LNCaP clone FGC (cell line): ENCODE measurements around the gene ST3GAL3.

Source experiments
- DNase-seq: peaks from one replicate; pipeline ENCODE4 v3.0.0-alpha.2; 2011; ENCODE audit warnings: low read depth
- H3K4me3 ChIP-seq: 2 replicates; pipeline ENCODE4 v1.5.1; 2011; ENCODE audit warnings: mild to moderate bottlenecking, low read depth, low read length, control low read depth
- CTCF ChIP-seq: IDR thresholded peaks from 2 replicates; pipeline ENCODE4 v1.5.1; 2012; ENCODE audit warnings: mild to moderate bottlenecking; ENCODE audit not compliant: control insufficient read depth, insufficient read depth; ENCODE audit errors: extremely low read depth

ST3GAL3 gene

GRCh38 chr1:43669878-43670277 is 37.5 kb upstream of the ST3GAL3 start:
- no peak for DNase-seq
- H3K4me3 ChIP-seq = no peak overlapping the region
- no peak for TF ChIP-seq CTCF

- no peak overlapping the region for H3K4me3 ChIP-seq
- DNase-seq = peak; percentile 59
- TF ChIP-seq CTCF = no peak
These were observed 36.1 kb upstream of the ST3GAL3 start for GRCh38 chr1:43671193-43671592.

- H3K4me3 ChIP-seq = no peak overlapping the region
- no peak for DNase-seq
- no peak for TF ChIP-seq CTCF
These were observed 35.6 kb upstream of the ST3GAL3 start for GRCh38 chr1:43671626-43672330.

- no peak for TF ChIP-seq CTCF
- DNase-seq = no peak
These were observed 34.1 kb upstream of the ST3GAL3 start for GRCh38 chr1:43673261-43673660.

GRCh38 chr1:43678940-43679339 is 28.4 kb upstream of the ST3GAL3 start:
- no peak for TF ChIP-seq CTCF
- no peak overlapping the region for H3K4me3 ChIP-seq
- no peak for DNase-seq

More at GRCh38 chr1:43673261-43673660, 34.1 kb upstream of the ST3GAL3 start:
- H3K4me3 ChIP-seq = no peak overlapping the region

- no peak for DNase-seq
- no peak for TF ChIP-seq CTCF
- no peak overlapping the region for H3K4me3 ChIP-seq
These were observed 23.8 kb upstream of the ST3GAL3 start for GRCh38 chr1:43683560-43683959.

GRCh38 chr1:43686801-43687200 is 20.5 kb upstream of the ST3GAL3 start:
- no peak for TF ChIP-seq CTCF
- no peak for DNase-seq
- H3K4me3 ChIP-seq = no peak overlapping the region
